GM18909 (cell line): ENCODE data around the gene SCN10A.

Experiments used
- ATAC-seq: cut with Tn5 transposase; IDR thresholded peaks from one replicate; pipeline ENCODE4 v1.9.1; 2021; ENCODE audit warnings: mild to moderate bottlenecking; ENCODE audit not compliant: unreplicated experiment, poor library complexity

Gene SCN10A

GRCh38 chr3:38655708-38656300 is 160.2 kb downstream of the SCN10A start:
- no peak for ATAC-seq

- no peak for ATAC-seq
Observed at GRCh38 chr3:38653685-38654537, 162.1 kb downstream of the SCN10A start.

GRCh38 chr3:38652934-38653333 is 163.1 kb downstream of the SCN10A start:
- ATAC-seq, result no peak

GRCh38 chr3:38651153-38651789 is 164.7 kb downstream of the SCN10A start:
- ATAC-seq, result peak; percentile 58

GRCh38 chr3:38650248-38650951 is 165.6 kb downstream of the SCN10A start:
- no peak for ATAC-seq

- peak; percentile 54 for ATAC-seq
Observed at GRCh38 chr3:38649500-38650247, 166.3 kb downstream of the SCN10A start, which contains the start of gene SCN5A. Gene SCN5A, minus strand, starts transcription at chr3:38649687. Its CDS starts 16,380 bp downstream, at chr3:38633307.

GRCh38 chr3:38648659-38649499 is 167.1 kb downstream of the SCN10A start:
- no peak for ATAC-seq

- ATAC-seq, result no peak
Observed at GRCh38 chr3:38648024-38648658, 167.9 kb downstream of the SCN10A start.

GRCh38 chr3:38647217-38647970 is 168.6 kb downstream of the SCN10A start:
- no peak for ATAC-seq
